B cell (primary cell): ENCODE measurements around the gene TFAP2E. TPM values are rescaled to one million over a fixed set of nuclear protein-coding genes. Genes with fewer than 3 reads are reported as not detected.

Experiments
- ATAC-seq: fragments of 200-7000 bp; cut with Tn5 transposase; one replicate; pipeline ENCODE4 v1.10.0; 2021; ENCODE audit warnings: low read depth, mild to moderate bottlenecking, moderate number of reproducible peaks, moderate library complexity
- CTCF ChIA-PET: fragments of 350-600 bp; sonication (Branson Sonifier 250); formaldehyde crosslinking; loops from one replicate; lab custom pipeline; 2021; ENCODE audit warnings: antibody characterized with exemption, inconsistent platforms; lab: Charles Lee
- POLR2A ChIA-PET: fragments of 350-600 bp; sonication (Branson Sonifier 250); formaldehyde crosslinking; loops from one replicate; lab custom pipeline; 2021; ENCODE audit warnings: antibody characterized with exemption; lab: Charles Lee
- DNase-seq: peaks from one replicate; pipeline ENCODE4 v3.0.0; 2013
- H2AFZ ChIP-seq: 2 replicates; pipeline ENCODE4 v1.6.1; 2012; ENCODE audit warnings: mild to moderate bottlenecking, low read depth, low read length; ENCODE audit not compliant: insufficient read depth, poor library complexity, severe bottlenecking
- H3K27ac ChIP-seq, 2 donors: 1 replicate in 1 of 2; 2 replicates in 1 of 2; pipeline ENCODE4 v1.5.1; 2012 to 2013; ENCODE audit warnings: low read length in 2 of 2, mild to moderate bottlenecking in 2 of 2, moderate library complexity in 1 of 2
- H3K27me3 ChIP-seq, 4 experiments: fragments of 200-600 bp in 1 of 4; sonication (generic) in 1 of 4; replicated peaks in 1 of 4; 1 replicate in 2 of 4; 2 replicates in 2 of 4; pipeline versions ENCODE4 v1.6.1 to v1.7.0; 2013 to 2016; ENCODE audit warnings: low read length in 3 of 4, mild to moderate bottlenecking in 2 of 4, mixed read lengths in 1 of 4, moderate library complexity in 1 of 4; ENCODE audit not compliant: insufficient read depth in 4 of 4, control insufficient read depth in 3 of 4; ENCODE audit errors: control extremely low read depth in 1 of 4
- H3K36me3 ChIP-seq, 2 experiments: replicated peaks in 1 of 2; 1 replicate in 1 of 2; 2 replicates in 1 of 2; pipeline versions ENCODE4 v1.6.1 to v1.7.1; 2013; ENCODE audit warnings: low read length in 1 of 2; ENCODE audit not compliant: insufficient read depth in 2 of 2, control insufficient read depth in 1 of 2; ENCODE audit errors: control extremely low read depth in 1 of 2, extremely low read depth in 1 of 2
- H3K4me1 ChIP-seq, 2 donors: fragments of 200-600 bp in 1 of 2; sonication (generic) in 1 of 2; 1 replicate in 1 of 2; 2 replicates in 1 of 2; pipeline versions ENCODE4 v1.5.1 to v1.6.1; 2013 to 2017; ENCODE audit warnings: low read length in 2 of 2; ENCODE audit not compliant: control insufficient read depth in 2 of 2, insufficient read depth in 2 of 2
- H3K4me2 ChIP-seq: replicated peaks from 2 replicates; pipeline ENCODE3; 2012; ENCODE audit warnings: mild to moderate bottlenecking, low read depth, low read length; ENCODE audit not compliant: poor library complexity, severe bottlenecking
- H3K4me3 ChIP-seq, 5 experiments: fragments of 200-600 bp in 1 of 5; sonication (generic) in 1 of 5; 1 replicate in 3 of 5; 2 replicates in 2 of 5; pipeline versions ENCODE4 v1.5.1 to v1.7.0; 2011 to 2016; ENCODE audit warnings: low read length in 4 of 5, mild to moderate bottlenecking in 4 of 5, low read depth in 2 of 5, control low read depth in 1 of 5, moderate library complexity in 1 of 5; ENCODE audit not compliant: insufficient read depth in 1 of 5; ENCODE audit errors: control extremely low read depth in 1 of 5, extremely low read depth in 1 of 5
- H3K79me2 ChIP-seq: fragments of 200-600 bp; sonication (generic); one replicate; pipeline ENCODE4 v1.6.0; 2016; ENCODE audit warnings: low read length; ENCODE audit not compliant: control insufficient read depth, insufficient read depth
- H3K9ac ChIP-seq: fragments of 200-600 bp; sonication (generic); 2 replicates; pipeline ENCODE4 v1.6.1; 2017; ENCODE audit warnings: mild to moderate bottlenecking, low read length, moderate library complexity
- H3K9me3 ChIP-seq, 3 donors: one replicate each; pipeline versions ENCODE4 v1.6.1 to v1.7.1; 2013; ENCODE audit warnings: low read length in 2 of 3; ENCODE audit not compliant: control insufficient read depth in 2 of 3, insufficient read depth in 1 of 3; ENCODE audit errors: control extremely low read depth in 1 of 3
- H4K20me1 ChIP-seq: 2 replicates; pipeline ENCODE4 v1.6.0; 2012; ENCODE audit warnings: mild to moderate bottlenecking, low read length; ENCODE audit not compliant: insufficient read depth, control insufficient read depth, poor library complexity, severe bottlenecking
- H3K27ac Mint-ChIP-seq: one replicate; pipeline ENCODE4 v1.8.0; 2021; ENCODE audit warnings: mixed read lengths
- H3K27me3 Mint-ChIP-seq: one replicate; pipeline ENCODE4 v1.8.0; 2021; ENCODE audit warnings: mixed read lengths
- H3K4me1 Mint-ChIP-seq: one replicate; pipeline ENCODE4 v1.8.0; 2021; ENCODE audit warnings: mixed read lengths
- H3K4me3 Mint-ChIP-seq: one replicate; pipeline ENCODE4 v1.8.0; 2021; ENCODE audit warnings: mixed read lengths
- H3K9me3 Mint-ChIP-seq: one replicate; pipeline ENCODE4 v1.8.0; 2022; ENCODE audit warnings: mixed read lengths; ENCODE audit not compliant: insufficient read depth
- CTCF ChIP-seq: fragments of 200-600 bp; IDR thresholded peaks from one replicate; pipeline ENCODE4 v1.8.0; 2022; ENCODE audit warnings: antibody characterized with exemption, mild to moderate bottlenecking
- EZH2 ChIP-seq: IDR thresholded peaks from 2 replicates; pipeline ENCODE4 v1.6.1; 2012; ENCODE audit warnings: borderline replicate concordance, low read depth, mild to moderate bottlenecking, moderate library complexity, low read length; ENCODE audit not compliant: insufficient read depth, poor library complexity, severe bottlenecking
- WGBS: methylation state at CpG from one replicate; pipeline ENCODE4 v1.1.5; 2013; ENCODE audit warnings: missing lambda C conversion rate; ENCODE audit not compliant: insufficient coverage; 5-methylcytosine and 5-hydroxymethylcytosine counted together
- intact Hi-C: fragments of 100-400 bp; cut with micrococcal nuclease; formaldehyde crosslinking; loops from one replicate; pipeline ENCODE4 v1.10.0; 2022
- polyA plus RNA-seq: library from polyadenylated mRNA; depleted of rRNA; stranded (reverse); fragments of >200 nt; gene quantifications from 2 replicates; pipeline ENCODE4 v1.2.3, GENCODE V29; 2012
- total RNA-seq, 2 donors: library from RNA; stranded (reverse); fragments of 120-200 nt in 1 of 2; gene quantifications; 1 replicate in 1 of 2; 2 replicates in 1 of 2; pipeline versions ENCODE4 v1.2.3 to v1.2.4, GENCODE V29; 2013 to 2022

TFAP2E gene
- total and polyA plus RNA-seq, 2 donors (not counting 1 experiment from before 2014, with no cell fraction given) = 2.3 to 4.5 TPM

- TF ChIP-seq CTCF (no peak), EZH2 (no peak)
- DNase-seq (peak; percentile 96), ATAC-seq (peak; percentile 92)
- Mint-ChIP-seq H3K4me3 (peak within 1 kb of the TSS; percentile 98), H3K27ac (peak within 1 kb of the TSS; percentile 99), H3K4me1 (peaks cover 41% of the 10 kb centered on the region), H3K27me3 (no peaks in the 10 kb centered on the region), H3K9me3 (no peaks in the 10 kb centered on the region)
- intact Hi-C loops = loop anchor here (1.0 to 10.0 kb wide), 6 partner anchors 19 to 703 kb away; partner anchors contain the start of genes PSMB2, SFPQ, SMIM12 and ZMYM6
- H3K4me1 ChIP-seq = peaks cover 15 to 26% of the 10 kb centered on the region in 2 donors
- H3K27ac ChIP-seq = peak within 1 kb of the TSS; percentile 68 to 82
- H3K27me3 ChIP-seq = no peaks in the 10 kb centered on the region
- no peaks in the 10 kb centered on the region for H4K20me1 ChIP-seq
- H3K9me3 ChIP-seq = no peaks in the 10 kb centered on the region
- peak within 1 kb of the TSS; percentile 89 for H2AFZ ChIP-seq
- peaks cover 25% of the 10 kb centered on the region for H3K79me2 ChIP-seq
- ChIA-PET CTCF (interaction anchor here (0.9 to 2.4 kb wide), 3 partner anchors 10 to 11 kb away, joined by 3 to 11 read pairs (median 4); no protein-coding TSS in a partner anchor), POLR2A (interaction anchor here (0.6 to 1.9 kb wide), 3 partner anchors 212 to 691 kb away, joined by 3 to 7 read pairs (median 4); partner anchors contain the start of gene CLSPN)
- under 1% methylated on average over 58 of the region's 58 CpGs for WGBS
- peak within 1 kb of the TSS; percentile 93 for H3K9ac ChIP-seq
- peak within 1 kb of the TSS; percentile 82 to 94 (median 90) for H3K4me3 ChIP-seq
- H3K4me2 ChIP-seq = peak within 1 kb of the TSS; percentile 94
- peaks cover 2 to 10% of the 10 kb centered on the region in 2 experiments for H3K36me3 ChIP-seq
These were observed 15.3 kb upstream of the TFAP2E start, which contains the start of gene NCDN for GRCh38 chr1:35557611-35558373. TSS of gene NCDN (plus strand) at chr1:35557799. CDS start at chr1:35558191, 392 bp downstream.
